ENCODE measurements around the gene CLDN11. TPM values are rescaled to one million over a fixed set of nuclear protein-coding genes. Genes with fewer than 3 reads are reported as not detected.

The CLDN11 gene
- total RNA-seq, 1 donor from 2014 or later, result 0.70 TPM

- TF ChIP-seq EZH2 (IDR thresholded peaks at IDR 0.05; ENCODE audit: insufficient read depth, low read length) (no peak), CTCF (IDR thresholded peaks at IDR 0.05; ENCODE audit: insufficient read depth, low read depth, low read length) (no peak)
- no peak overlapping the region for H3K27ac ChIP-seq (ENCODE audit: low read depth, low read length)
These were observed 65.0 kb downstream of the CLDN11 start for GRCh38 chr3:170483485-170484262.

More at GRCh38 chr3:170483485-170484262, 65.0 kb downstream of the CLDN11 start:
- Histone ChIP-seq H4K20me1 (ENCODE audit: insufficient read depth, low read length) (no peaks in the 10 kb centered on the region), H3K4me1 (ENCODE audit: insufficient read depth, low read length) (no peaks in the 10 kb centered on the region), H3K9ac (ENCODE audit: low read length) (no peak overlapping the region), H3K36me3 (ENCODE audit: insufficient read depth, low read length) (no peaks in the 10 kb centered on the region), H3K27me3 (ENCODE audit: insufficient read depth, low read length) (peaks cover 3% of the 10 kb centered on the region), H2AFZ (ENCODE audit: low read depth, low read length) (no peak overlapping the region), H3K4me3 (ENCODE audit: insufficient read depth, low read depth, low read length) (no peak overlapping the region), H3K79me2 (ENCODE audit: insufficient read depth, low read length) (no peaks in the 10 kb centered on the region), H3K9me3 (ENCODE audit: insufficient read depth, low read depth, low read length) (no peaks in the 10 kb centered on the region), H3K4me2 (ENCODE audit: low read length) (no peak overlapping the region)
- no peak for DNase-seq (ENCODE audit: low read depth)
- H3K9me3 Mint-ChIP-seq (ENCODE audit: unreplicated experiment), result peaks cover 10% of the 10 kb centered on the region
- peaks cover 2% of the 10 kb centered on the region for H3K4me1 Mint-ChIP-seq (ENCODE audit: low read depth, unreplicated experiment)
- FAIRE-seq, result no peak
- no peak overlapping the region for H3K27ac Mint-ChIP-seq (ENCODE audit: unreplicated experiment)
- no peak overlapping the region for H3K4me3 Mint-ChIP-seq (ENCODE audit: unreplicated experiment)
- H3K27me3 Mint-ChIP-seq (ENCODE audit: low read depth, unreplicated experiment), result peaks cover 27% of the 10 kb centered on the region
- peaks cover 10% of the 10 kb centered on the region for H3K36me3 Mint-ChIP-seq (ENCODE audit: low read depth, unreplicated experiment)

Small RNAs within 50 kb of the gene (microRNA-seq; reads per million reads assigned to microRNA genes)
- not detected for gene MIR6828

Other genes starting within 250 kb of the CLDN11 start
- gene PHC3, start 237.1 kb upstream of the CLDN11 start, total RNA-seq, result 37.7 and 40.8 TPM in 2 replicates
- gene PRKCI, start 196.4 kb upstream of the CLDN11 start, total RNA-seq, result 59.3 and 65.2 TPM in 2 replicates
- gene SKIL, start 61.2 kb upstream of the CLDN11 start, total RNA-seq, result 152 and 156 TPM in 2 replicates
- 0.23 TPM in 1 of 2 replicates, not detected in the other for gene SLC7A14, start 167.2 kb downstream of the CLDN11 start, total RNA-seq